Stomach (tissue), 4 donors: ENCODE data around the gene MEAK7.
A peak's percentile ranks its signal among the peaks of the same experiment; 100 is the strongest.

Experiments
- POLR2A ChIP-seq, 4 donors: fragments of 450-650 bp; IDR thresholded peaks; one replicate each; pipeline ENCODE4 v1.6.1; 2016; ENCODE audit warnings: antibody characterized with exemption in 4 of 4, control low read depth in 2 of 4, mild to moderate bottlenecking in 1 of 4, moderate library complexity in 1 of 4
- TF ChIP-seq, protein P1 (sequence below), 7 experiments: fragments of 450-650 bp in 4 of 7; fragments of 200-600 bp in 3 of 7; sonication (generic) in 3 of 7; IDR thresholded peaks; one replicate each; pipeline ENCODE4 v1.5.1; 2016 to 2019; ENCODE audit warnings: antibody characterized with exemption in 7 of 7, control low read depth in 2 of 7, mild to moderate bottlenecking in 1 of 7

DNA sequence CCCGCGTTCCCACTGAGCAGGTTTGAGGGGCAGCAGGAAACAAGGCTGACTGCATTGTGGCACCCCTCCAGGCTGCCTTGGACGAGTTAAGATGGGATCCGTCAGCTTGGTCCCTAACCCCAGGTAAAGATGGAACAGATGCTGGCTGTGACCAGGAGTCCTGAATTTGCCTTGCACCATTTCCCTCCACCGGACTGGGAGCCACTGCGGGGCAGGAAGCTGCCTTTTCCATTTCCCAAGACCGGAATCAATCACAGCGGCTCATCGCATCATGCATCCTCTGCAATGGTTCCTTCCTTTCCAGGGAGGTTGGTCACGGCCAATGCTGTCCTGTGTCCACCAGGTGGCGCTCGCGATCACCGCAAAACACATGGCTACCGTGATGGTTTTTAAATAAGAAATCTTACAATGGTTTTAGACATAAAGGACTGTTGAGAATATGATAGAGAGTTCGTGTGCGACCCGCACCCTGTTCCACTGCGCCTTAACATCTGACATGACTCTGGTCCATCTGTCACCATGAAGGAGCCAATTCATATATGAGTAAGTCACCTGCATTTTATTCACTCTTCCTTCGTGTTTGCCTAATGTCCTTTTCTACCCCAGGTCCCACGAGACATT is 6.8 kb upstream of the MEAK7 start:
- TF ChIP-seq, protein P1, sequence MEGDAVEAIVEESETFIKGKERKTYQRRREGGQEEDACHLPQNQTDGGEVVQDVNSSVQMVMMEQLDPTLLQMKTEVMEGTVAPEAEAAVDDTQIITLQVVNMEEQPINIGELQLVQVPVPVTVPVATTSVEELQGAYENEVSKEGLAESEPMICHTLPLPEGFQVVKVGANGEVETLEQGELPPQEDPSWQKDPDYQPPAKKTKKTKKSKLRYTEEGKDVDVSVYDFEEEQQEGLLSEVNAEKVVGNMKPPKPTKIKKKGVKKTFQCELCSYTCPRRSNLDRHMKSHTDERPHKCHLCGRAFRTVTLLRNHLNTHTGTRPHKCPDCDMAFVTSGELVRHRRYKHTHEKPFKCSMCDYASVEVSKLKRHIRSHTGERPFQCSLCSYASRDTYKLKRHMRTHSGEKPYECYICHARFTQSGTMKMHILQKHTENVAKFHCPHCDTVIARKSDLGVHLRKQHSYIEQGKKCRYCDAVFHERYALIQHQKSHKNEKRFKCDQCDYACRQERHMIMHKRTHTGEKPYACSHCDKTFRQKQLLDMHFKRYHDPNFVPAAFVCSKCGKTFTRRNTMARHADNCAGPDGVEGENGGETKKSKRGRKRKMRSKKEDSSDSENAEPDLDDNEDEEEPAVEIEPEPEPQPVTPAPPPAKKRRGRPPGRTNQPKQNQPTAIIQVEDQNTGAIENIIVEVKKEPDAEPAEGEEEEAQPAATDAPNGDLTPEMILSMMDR (IDR thresholded peaks at IDR 0.05) = peak in 6 of 7 experiments; percentile 62 to 97 (median 96)
- TF ChIP-seq POLR2A (IDR thresholded peaks at IDR 0.05) = no peak
